SK-N-SH (cell line): ENCODE results near the gene GNB1L. TPM values are rescaled to one million over a fixed set of nuclear protein-coding genes. Genes with fewer than 3 reads are reported as not detected.

ENCODE experiments used
- CTCF ChIA-PET: fragments of 300-600, 350-600 bp; formaldehyde crosslinking; extraction: SDS; loops from one replicate; lab custom pipeline; 2021; lab: Yijun Ruan, JAX
- POLR2A ChIA-PET: fragments of 350-600 bp; sonication (Branson Sonifier 250); formaldehyde crosslinking; extraction: SDS; loops from one replicate; lab custom pipeline; 2020; ENCODE audit warnings: antibody characterized with exemption, inconsistent platforms; lab: Yijun Ruan, JAX
- DNase-seq: peaks from one replicate; pipeline ENCODE4 v3.0.0; 2012
- H2AFZ ChIP-seq: fragments of 200-600 bp; sonication (generic); 2 replicates; pipeline ENCODE4 v1.8.1; 2016; ENCODE audit warnings: antibody characterized with exemption, mild to moderate bottlenecking, low read depth
- H3F3A ChIP-seq: fragments of 200-600 bp; sonication (generic); replicated peaks from 2 replicates; pipeline ENCODE3; 2016; ENCODE audit warnings: antibody characterized with exemption, mild to moderate bottlenecking; ENCODE audit not compliant: insufficient read depth
- H3K27ac ChIP-seq, 2 experiments: fragments of 200-500 bp in 1 of 2; fragments of 200-600 bp in 1 of 2; sonication (Bioruptor generic) in 1 of 2; sonication (generic), shearing (Covaris generic) in 1 of 2; 2 replicates each; pipeline versions ENCODE4 v1.5.1 to v1.6.1; 2014 to 2016; ENCODE audit warnings: low read depth in 2 of 2, inconsistent platforms in 1 of 2, low read length in 1 of 2, mild to moderate bottlenecking in 1 of 2, mixed read lengths in 1 of 2
- H3K27me3 ChIP-seq: fragments of 200-600 bp; sonication (generic), shearing (Covaris generic); 2 replicates; pipeline ENCODE4 v1.6.1; 2016; ENCODE audit warnings: mixed run types; ENCODE audit not compliant: insufficient read depth
- H3K36me3 ChIP-seq, 2 experiments: fragments of 200-500 bp in 1 of 2; fragments of 200-600 bp in 1 of 2; sonication (Bioruptor generic) in 1 of 2; sonication (generic) in 1 of 2; replicated peaks in 1 of 2; 2 replicates each; pipeline versions ENCODE3 to v1.5.1; 2014 to 2016; ENCODE audit warnings: low read length in 1 of 2, mild to moderate bottlenecking in 1 of 2; ENCODE audit not compliant: insufficient read depth in 2 of 2, control insufficient read depth in 1 of 2
- H3K4me1 ChIP-seq, 2 experiments: fragments of 200-500 bp in 1 of 2; fragments of 200-600 bp in 1 of 2; sonication (Bioruptor generic) in 1 of 2; sonication (generic), shearing (Covaris generic) in 1 of 2; 2 replicates each; pipeline versions ENCODE4 v1.5.1 to v1.6.1; 2014 to 2016; ENCODE audit warnings: low read depth in 1 of 2, low read length in 1 of 2, mixed run types in 1 of 2; ENCODE audit not compliant: insufficient read depth in 2 of 2, control insufficient read depth in 1 of 2
- H3K4me2 ChIP-seq: fragments of 200-600 bp; sonication (generic), shearing (Covaris generic); 2 replicates; pipeline ENCODE4 v1.6.1; 2017; ENCODE audit warnings: mixed run types
- H3K4me3 ChIP-seq, 2 experiments: fragments of 200-500 bp in 1 of 2; fragments of 200-600 bp in 1 of 2; sonication (Bioruptor generic) in 1 of 2; sonication (generic), shearing (Covaris generic) in 1 of 2; 2 replicates each; pipeline versions ENCODE4 v1.5.1 to v1.8.1; 2014 to 2016; ENCODE audit warnings: low read depth in 2 of 2, inconsistent platforms in 1 of 2, low read length in 1 of 2, mild to moderate bottlenecking in 1 of 2, mixed read lengths in 1 of 2, moderate library complexity in 1 of 2
- H3K79me2 ChIP-seq: fragments of 200-600 bp; sonication (generic); 2 replicates; pipeline ENCODE4 v1.8.1; 2017; ENCODE audit warnings: mild to moderate bottlenecking; ENCODE audit not compliant: insufficient read depth
- H3K9ac ChIP-seq: fragments of 200-600 bp; sonication (generic); 2 replicates; pipeline ENCODE4 v1.6.1; 2017; ENCODE audit warnings: mixed run types
- H3K9me2 ChIP-seq: fragments of 200-600 bp; sonication (generic); 2 replicates; pipeline ENCODE4 v1.6.1; 2017; ENCODE audit warnings: mixed run types
- H3K9me3 ChIP-seq: fragments of 200-600 bp; sonication (generic); 2 replicates; pipeline ENCODE4 v1.6.1; 2017; ENCODE audit warnings: mixed run types, mild to moderate bottlenecking, moderate library complexity
- H4K20me1 ChIP-seq: fragments of 200-600 bp; sonication (generic); 2 replicates; pipeline ENCODE4 v1.6.1; 2017; ENCODE audit warnings: mild to moderate bottlenecking, mixed run types; ENCODE audit not compliant: insufficient read depth
- EP300 ChIP-seq, 2 experiments: IDR thresholded peaks; 2 replicates each; pipeline versions ENCODE4 v1.4.0 to v1.6.1; 2012; ENCODE audit warnings: borderline replicate concordance in 1 of 2, low read depth in 1 of 2, low read length in 1 of 2
- FOXJ3 ChIP-seq: sonication (generic); formaldehyde crosslinking; IDR thresholded peaks from 2 replicates; pipeline ENCODE4 v1.5.1; 2020; ENCODE audit warnings: mild to moderate bottlenecking, missing genetic modification reagents
- FOXM1 ChIP-seq: IDR thresholded peaks from 2 replicates; pipeline ENCODE4 v1.4.0; 2012; ENCODE audit warnings: low read depth, mild to moderate bottlenecking
- JUND ChIP-seq: IDR thresholded peaks from 2 replicates; pipeline ENCODE4 v1.4.0; 2012
- MEF2A ChIP-seq: IDR thresholded peaks from 2 replicates; pipeline ENCODE4 v1.4.0; 2012; ENCODE audit warnings: low read depth, borderline replicate concordance
- POLR2AphosphoS5 ChIP-seq: IDR thresholded peaks from 2 replicates; pipeline ENCODE4 v1.6.1; 2012; ENCODE audit warnings: low read depth, low read length
- RAD21 ChIP-seq: IDR thresholded peaks from 2 replicates; pipeline ENCODE4 v1.6.1; 2012; ENCODE audit warnings: mild to moderate bottlenecking, low read length
- RCOR1 ChIP-seq: fragments of 150-350 bp; IDR thresholded peaks from 2 replicates; pipeline ENCODE4 v1.6.1; 2017; ENCODE audit warnings: antibody characterized with exemption, low read length
- RFX5 ChIP-seq: IDR thresholded peaks from 2 replicates; pipeline ENCODE4 v1.6.1; 2012; ENCODE audit warnings: mild to moderate bottlenecking, improper control_type of control experiment, low read length
- SIN3A ChIP-seq: IDR thresholded peaks from 2 replicates; pipeline ENCODE4 v1.6.1; 2012; ENCODE audit warnings: low read depth, mild to moderate bottlenecking, low read length, moderate library complexity, borderline replicate concordance
- SMC3 ChIP-seq: IDR thresholded peaks from 2 replicates; pipeline ENCODE4 v1.6.1; 2012; ENCODE audit warnings: low read depth, low read length, improper control_type of control experiment
- TAF1 ChIP-seq: IDR thresholded peaks from 2 replicates; pipeline ENCODE4 v1.6.1; 2012; ENCODE audit warnings: low read depth, mild to moderate bottlenecking, low read length, moderate library complexity, borderline replicate concordance
- WGBS: methylation state at CpG from one replicate; pipeline ENCODE4 v1.1.6; 2017; ENCODE audit warnings: low lambda C conversion rate; 5-methylcytosine and 5-hydroxymethylcytosine counted together
- polyA plus RNA-seq, 3 experiments: library from polyadenylated mRNA; depleted of rRNA; stranded (reverse); fragments of >200 nt; gene quantifications; 2 replicates each; pipeline ENCODE4 v1.2.3, GENCODE V29; 2012
- TF ChIP-seq, protein P1 (sequence below): fragments of 150-350 bp; IDR thresholded peaks from 2 replicates; pipeline ENCODE4 v1.6.1; 2017; ENCODE audit warnings: antibody characterized with exemption, low read length, low read depth, borderline replicate concordance
- TF ChIP-seq, protein P2 (sequence below): IDR thresholded peaks from 2 replicates; pipeline ENCODE4 v1.4.0; 2012; ENCODE audit warnings: low read depth, borderline replicate concordance
- TF ChIP-seq, protein P3 (sequence below): IDR thresholded peaks from 2 replicates; pipeline ENCODE4 v1.4.0; 2012; ENCODE audit warnings: low read depth
- TF ChIP-seq, protein P4 (sequence below): fragments of 200-600 bp; sonication (generic); IDR thresholded peaks from 2 replicates; pipeline ENCODE4 v1.6.1; 2017; ENCODE audit warnings: antibody characterized with exemption, mild to moderate bottlenecking, moderate library complexity

The GNB1L gene
- polyA plus RNA-seq, 1 of the 3 experiments (the other 2 are of a cell fraction): 5.9 TPM

DNA sequence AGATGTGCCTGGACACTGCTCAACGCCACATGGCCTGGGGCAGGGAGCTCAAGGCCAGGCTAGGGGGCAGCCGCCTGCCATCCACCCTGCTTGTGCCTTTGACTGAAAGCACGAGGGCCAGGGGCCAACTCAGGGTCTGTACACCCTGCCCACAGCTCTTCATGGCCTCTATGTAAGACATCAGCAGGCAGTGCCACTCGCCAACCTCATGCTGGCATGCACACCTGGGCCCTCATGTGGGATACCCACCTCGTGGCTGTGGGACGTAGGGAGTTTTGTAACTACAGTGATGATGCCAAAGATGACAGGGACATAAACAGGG, 68.4 kb downstream of the GNB1L start:
- CTCF ChIA-PET: interaction anchor here (0.8 to 2.7 kb wide), 7 partner anchors 10 to 124 kb away, joined by 3 to 9 read pairs (median 4); no protein-coding TSS in a partner anchor
- Histone ChIP-seq H3K4me3 (no peak overlapping the region), H3K79me2 (no peaks in the 10 kb centered on the region), H3K4me2 (no peak overlapping the region), H3K9me3 (peaks cover 4% of the 10 kb centered on the region; the same call in 1 of the 2 replicates), H3F3A (no peaks in the 10 kb centered on the region), H2AFZ (no peak overlapping the region), H3K4me1 (no peaks in the 10 kb centered on the region), H3K9me2 (no peaks in the 10 kb centered on the region), H3K27ac (no peak overlapping the region), H3K27me3 (no peaks in the 10 kb centered on the region), H3K9ac (no peak overlapping the region), H4K20me1 (no peaks in the 10 kb centered on the region), H3K36me3 (peaks cover 0 to 3% of the 10 kb centered on the region in 2 experiments)
- no peak for DNase-seq
- no peak for TF ChIP-seq TAF1
- TF ChIP-seq EP300 (IDR thresholded peaks at IDR 0.05; ENCODE audit: borderline replicate concordance in 1 of 2, low read depth in 1 of 2, low read length in 1 of 2): no peak
- TF ChIP-seq, protein P1, sequence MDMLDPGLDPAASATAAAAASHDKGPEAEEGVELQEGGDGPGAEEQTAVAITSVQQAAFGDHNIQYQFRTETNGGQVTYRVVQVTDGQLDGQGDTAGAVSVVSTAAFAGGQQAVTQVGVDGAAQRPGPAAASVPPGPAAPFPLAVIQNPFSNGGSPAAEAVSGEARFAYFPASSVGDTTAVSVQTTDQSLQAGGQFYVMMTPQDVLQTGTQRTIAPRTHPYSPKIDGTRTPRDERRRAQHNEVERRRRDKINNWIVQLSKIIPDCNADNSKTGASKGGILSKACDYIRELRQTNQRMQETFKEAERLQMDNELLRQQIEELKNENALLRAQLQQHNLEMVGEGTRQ: no peak
- no peak for TF ChIP-seq RCOR1
- TF ChIP-seq SIN3A: no peak
- TF ChIP-seq, protein P2, sequence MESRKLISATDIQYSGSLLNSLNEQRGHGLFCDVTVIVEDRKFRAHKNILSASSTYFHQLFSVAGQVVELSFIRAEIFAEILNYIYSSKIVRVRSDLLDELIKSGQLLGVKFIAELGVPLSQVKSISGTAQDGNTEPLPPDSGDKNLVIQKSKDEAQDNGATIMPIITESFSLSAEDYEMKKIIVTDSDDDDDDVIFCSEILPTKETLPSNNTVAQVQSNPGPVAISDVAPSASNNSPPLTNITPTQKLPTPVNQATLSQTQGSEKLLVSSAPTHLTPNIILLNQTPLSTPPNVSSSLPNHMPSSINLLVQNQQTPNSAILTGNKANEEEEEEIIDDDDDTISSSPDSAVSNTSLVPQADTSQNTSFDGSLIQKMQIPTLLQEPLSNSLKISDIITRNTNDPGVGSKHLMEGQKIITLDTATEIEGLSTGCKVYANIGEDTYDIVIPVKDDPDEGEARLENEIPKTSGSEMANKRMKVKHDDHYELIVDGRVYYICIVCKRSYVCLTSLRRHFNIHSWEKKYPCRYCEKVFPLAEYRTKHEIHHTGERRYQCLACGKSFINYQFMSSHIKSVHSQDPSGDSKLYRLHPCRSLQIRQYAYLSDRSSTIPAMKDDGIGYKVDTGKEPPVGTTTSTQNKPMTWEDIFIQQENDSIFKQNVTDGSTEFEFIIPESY: no peak
- TF ChIP-seq, protein P3, sequence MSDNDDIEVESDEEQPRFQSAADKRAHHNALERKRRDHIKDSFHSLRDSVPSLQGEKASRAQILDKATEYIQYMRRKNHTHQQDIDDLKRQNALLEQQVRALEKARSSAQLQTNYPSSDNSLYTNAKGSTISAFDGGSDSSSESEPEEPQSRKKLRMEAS: no peak
- no peak for TF ChIP-seq SMC3
- TF ChIP-seq MEF2A: no peak
- TF ChIP-seq JUND: no peak
- TF ChIP-seq RAD21: no peak
- no peak for TF ChIP-seq FOXJ3 (CRISPR knock-in tag)
- 86% methylated on average over 3 of the region's 6 CpGs for WGBS
- POLR2A ChIA-PET: no interaction called here

DNA sequence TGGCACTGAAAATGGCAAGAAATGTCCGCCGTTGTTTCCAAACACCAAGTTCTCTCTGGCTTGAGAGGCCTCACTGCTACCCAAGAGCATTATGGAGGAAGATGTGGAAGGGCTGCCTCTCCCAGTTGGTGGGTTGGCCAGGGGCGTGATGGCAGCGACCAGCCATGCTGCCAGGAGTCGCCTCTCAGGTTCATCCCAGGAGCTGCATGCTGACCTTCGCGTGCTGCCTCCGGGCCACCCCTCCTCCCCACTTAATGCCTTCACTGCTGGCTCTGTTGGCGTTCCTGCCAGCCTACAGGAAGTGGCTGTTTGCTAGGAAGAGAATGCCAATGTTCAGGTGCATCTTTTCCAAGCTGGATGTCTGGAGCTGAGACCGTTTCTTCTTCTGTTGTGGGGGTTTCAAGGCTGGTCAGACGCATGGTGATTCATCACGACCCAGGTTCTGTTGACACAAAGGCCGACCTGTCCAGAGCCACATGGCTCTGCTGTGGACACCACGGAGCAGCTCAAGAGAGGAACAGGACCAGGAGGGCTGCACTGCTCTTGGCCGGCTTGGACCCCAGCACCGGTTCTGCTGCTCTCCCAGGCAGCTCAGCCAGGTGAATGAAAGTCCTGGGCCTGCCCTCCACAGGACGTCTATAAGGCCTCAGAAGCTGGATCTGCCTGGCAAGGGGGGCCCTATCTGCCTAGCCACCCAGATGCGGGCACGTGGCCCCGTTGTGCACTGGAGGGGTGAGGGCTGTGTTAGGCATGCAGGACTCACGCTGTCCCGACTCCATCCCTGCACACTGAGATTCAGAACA, 69.0 kb downstream of the GNB1L start:
- H3K4me2 ChIP-seq: no peak overlapping the region
- H3K27me3 ChIP-seq: no peaks in the 10 kb centered on the region
- H3F3A ChIP-seq: no peaks in the 10 kb centered on the region
- no peak overlapping the region for H3K9ac ChIP-seq
- no peaks in the 10 kb centered on the region for H4K20me1 ChIP-seq
- peaks cover 4% of the 10 kb centered on the region; the same call in 1 of the 2 replicates for H3K9me3 ChIP-seq
- no peaks in the 10 kb centered on the region for H3K9me2 ChIP-seq
- WGBS: 93% methylated on average over 9 of the region's 22 CpGs
- no peak for DNase-seq
- ChIA-PET CTCF (interaction anchor here (0.8 to 2.7 kb wide), 8 partner anchors 9 to 118 kb away, joined by 3 to 9 read pairs (median 4); no protein-coding TSS in a partner anchor), POLR2A (no interaction called here)
- no peaks in the 10 kb centered on the region for H3K79me2 ChIP-seq
- no peak overlapping the region for H3K27ac ChIP-seq
- no peak for TF ChIP-seq FOXM1
- no peak for TF ChIP-seq POLR2AphosphoS5
- TF ChIP-seq RFX5: no peak
- no peak for TF ChIP-seq RCOR1
- TF ChIP-seq, protein P4, sequence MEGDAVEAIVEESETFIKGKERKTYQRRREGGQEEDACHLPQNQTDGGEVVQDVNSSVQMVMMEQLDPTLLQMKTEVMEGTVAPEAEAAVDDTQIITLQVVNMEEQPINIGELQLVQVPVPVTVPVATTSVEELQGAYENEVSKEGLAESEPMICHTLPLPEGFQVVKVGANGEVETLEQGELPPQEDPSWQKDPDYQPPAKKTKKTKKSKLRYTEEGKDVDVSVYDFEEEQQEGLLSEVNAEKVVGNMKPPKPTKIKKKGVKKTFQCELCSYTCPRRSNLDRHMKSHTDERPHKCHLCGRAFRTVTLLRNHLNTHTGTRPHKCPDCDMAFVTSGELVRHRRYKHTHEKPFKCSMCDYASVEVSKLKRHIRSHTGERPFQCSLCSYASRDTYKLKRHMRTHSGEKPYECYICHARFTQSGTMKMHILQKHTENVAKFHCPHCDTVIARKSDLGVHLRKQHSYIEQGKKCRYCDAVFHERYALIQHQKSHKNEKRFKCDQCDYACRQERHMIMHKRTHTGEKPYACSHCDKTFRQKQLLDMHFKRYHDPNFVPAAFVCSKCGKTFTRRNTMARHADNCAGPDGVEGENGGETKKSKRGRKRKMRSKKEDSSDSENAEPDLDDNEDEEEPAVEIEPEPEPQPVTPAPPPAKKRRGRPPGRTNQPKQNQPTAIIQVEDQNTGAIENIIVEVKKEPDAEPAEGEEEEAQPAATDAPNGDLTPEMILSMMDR: no peak
- TF ChIP-seq, all 33 proteins: peak for 0
- H3K36me3 ChIP-seq: peaks cover 0 to 3% of the 10 kb centered on the region in 2 experiments
- no peaks in the 10 kb centered on the region for H3K4me1 ChIP-seq
- H3K4me3 ChIP-seq: no peak overlapping the region
- H2AFZ ChIP-seq: no peak overlapping the region
